Trophoblast cell (in vitro differentiated cells and primary cell): ENCODE data around the gene MXD4.

Source experiments
- DNase-seq, 2 donors: peaks; one replicate each; pipeline ENCODE4 v3.0.0-alpha.2; 2016
- H2AFZ ChIP-seq: 2 replicates; pipeline ENCODE4 v1.6.1; 2013; ENCODE audit warnings: low read length, moderate library complexity, mild to moderate bottlenecking; ENCODE audit not compliant: insufficient read depth, poor library complexity
- H2AK5ac ChIP-seq: 2 replicates; pipeline ENCODE4 v1.6.1; 2013; ENCODE audit warnings: mild to moderate bottlenecking, low read length
- H2BK120ac ChIP-seq: 2 replicates; pipeline ENCODE4 v1.6.1; 2013; ENCODE audit warnings: low read length, mild to moderate bottlenecking, moderate library complexity; ENCODE audit not compliant: insufficient read depth, poor library complexity
- H2BK12ac ChIP-seq: 2 replicates; pipeline ENCODE4 v1.6.1; 2013; ENCODE audit warnings: mild to moderate bottlenecking, low read length, moderate library complexity
- H2BK5ac ChIP-seq: 2 replicates; pipeline ENCODE4 v1.6.1; 2013; ENCODE audit warnings: low read length, low read depth, moderate library complexity, mild to moderate bottlenecking; ENCODE audit not compliant: poor library complexity
- H3K14ac ChIP-seq: 2 replicates; pipeline ENCODE4 v1.6.1; 2013; ENCODE audit warnings: mild to moderate bottlenecking, low read length
- H3K18ac ChIP-seq: 2 replicates; pipeline ENCODE4 v1.6.1; 2013; ENCODE audit warnings: mild to moderate bottlenecking, low read length
- H3K23ac ChIP-seq: 2 replicates; pipeline ENCODE4 v1.6.1; 2013; ENCODE audit warnings: low read length
- H3K27ac ChIP-seq: 2 replicates; pipeline ENCODE4 v1.5.1; 2013; ENCODE audit warnings: low read depth, mild to moderate bottlenecking, inconsistent platforms, low read length, moderate library complexity
- H3K27me3 ChIP-seq: 2 replicates; pipeline ENCODE4 v1.6.1; 2013; ENCODE audit warnings: inconsistent platforms, mild to moderate bottlenecking, low read length, moderate library complexity; ENCODE audit not compliant: insufficient read depth
- H3K36me3 ChIP-seq, 2 experiments: 1 replicate in 1 of 2; 2 replicates in 1 of 2; pipeline ENCODE4 v1.6.1; 2013; ENCODE audit warnings: low read length in 2 of 2, mild to moderate bottlenecking in 2 of 2, moderate library complexity in 1 of 2; ENCODE audit not compliant: insufficient read depth in 2 of 2, control insufficient read depth in 1 of 2
- H3K4ac ChIP-seq: 2 replicates; pipeline ENCODE4 v1.6.1; 2013; ENCODE audit warnings: low read depth, mild to moderate bottlenecking, low read length, moderate library complexity
- H3K4me1 ChIP-seq, 2 experiments: 1 replicate in 1 of 2; 2 replicates in 1 of 2; pipeline ENCODE4 v1.6.1; 2013; ENCODE audit warnings: low read length in 2 of 2, mild to moderate bottlenecking in 2 of 2, moderate library complexity in 1 of 2; ENCODE audit not compliant: insufficient read depth in 2 of 2, control insufficient read depth in 1 of 2
- H3K4me2 ChIP-seq: 2 replicates; pipeline ENCODE4 v1.6.1; 2013; ENCODE audit warnings: inconsistent platforms, mild to moderate bottlenecking, low read length, moderate library complexity
- H3K4me3 ChIP-seq: 2 replicates; pipeline ENCODE4 v1.5.1; 2013; ENCODE audit warnings: mild to moderate bottlenecking, low read depth, low read length, inconsistent platforms
- H3K79me1 ChIP-seq: one replicate; pipeline ENCODE4 v1.6.1; 2013; ENCODE audit warnings: low read length
- H3K79me2 ChIP-seq: 2 replicates; pipeline ENCODE4 v1.6.1; 2013; ENCODE audit warnings: low read length, mild to moderate bottlenecking; ENCODE audit not compliant: control insufficient read depth, insufficient read depth, poor library complexity
- H3K9ac ChIP-seq: 2 replicates; pipeline ENCODE4 v1.6.1; 2013; ENCODE audit warnings: mild to moderate bottlenecking, low read length
- H3K9me3 ChIP-seq: 2 replicates; pipeline ENCODE4 v1.6.1; 2013; ENCODE audit warnings: low read depth, mild to moderate bottlenecking, control low read depth, inconsistent platforms, low read length; ENCODE audit not compliant: insufficient read depth
- H4K12ac ChIP-seq: 2 replicates; pipeline ENCODE4 v1.6.1; 2013; ENCODE audit warnings: low read depth, mild to moderate bottlenecking, low read length, moderate library complexity
- H4K8ac ChIP-seq: 2 replicates; pipeline ENCODE4 v1.6.1; 2013; ENCODE audit warnings: low read depth, mild to moderate bottlenecking, low read length, moderate library complexity
- H4K91ac ChIP-seq: one replicate; pipeline ENCODE4 v1.6.1; 2013; ENCODE audit warnings: low read depth, mild to moderate bottlenecking, low read length, moderate library complexity
- WGBS: extraction: QIAGEN DNeasy Blood & Tissue Kit; methylation state at CpG from one replicate; pipeline ENCODE4 v1.1.7; 2013; ENCODE audit warnings: missing lambda C conversion rate; ENCODE audit not compliant: insufficient read length, insufficient coverage; ENCODE audit errors: extremely low coverage; 5-methylcytosine and 5-hydroxymethylcytosine counted together

Gene MXD4

DNA sequence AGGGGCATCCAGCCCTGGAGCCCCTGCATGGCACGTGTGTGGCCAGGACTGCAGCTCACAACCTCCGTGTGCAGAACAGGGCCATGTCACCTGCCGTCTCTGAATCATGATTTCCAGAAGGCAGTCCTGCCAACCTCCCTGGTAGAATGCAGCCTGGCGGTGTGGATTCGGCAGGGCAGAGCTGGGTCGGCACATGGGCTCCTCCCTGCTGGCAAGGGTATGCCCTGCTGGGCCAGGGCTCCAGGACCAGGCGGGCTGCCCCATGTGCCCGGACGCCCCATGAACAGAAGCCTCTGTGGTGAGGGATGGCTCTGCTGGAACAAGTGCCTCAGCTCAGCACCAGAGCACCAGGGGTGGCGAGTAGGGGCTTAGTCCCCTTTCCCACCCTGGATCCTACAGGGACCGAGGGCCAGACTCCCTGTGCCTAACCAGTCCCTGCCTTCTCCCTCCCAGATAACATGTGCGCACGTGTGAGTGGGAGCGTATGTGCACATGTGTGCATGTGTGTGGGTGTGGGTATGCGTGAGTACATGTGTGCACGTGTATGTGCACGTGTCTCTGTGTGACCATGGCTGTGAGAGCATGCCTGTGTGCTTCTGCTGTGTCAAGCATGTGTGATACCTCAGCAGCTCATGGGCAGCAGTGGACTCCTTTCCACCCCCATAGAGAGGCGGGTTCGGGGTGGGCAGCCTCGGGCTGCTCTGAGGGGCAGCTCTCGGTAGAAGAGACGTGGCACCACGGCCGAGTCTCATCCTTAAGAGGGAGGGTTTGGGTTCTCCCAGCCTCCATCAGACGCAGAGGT lies 10.3 kb upstream of the MXD4 start:
- no peaks in the 10 kb centered on the region for H3K27me3 ChIP-seq
- no peaks in the 10 kb centered on the region for H3K79me2 ChIP-seq
- no peak overlapping the region for H3K4ac ChIP-seq
- H3K9me3 ChIP-seq, result peaks cover 2% of the 10 kb centered on the region
- H3K14ac ChIP-seq, result no peak overlapping the region
- no peak overlapping the region for H4K91ac ChIP-seq
- no peak overlapping the region for H2AFZ ChIP-seq
- no peaks in the 10 kb centered on the region for H3K36me3 ChIP-seq
- H2AK5ac ChIP-seq, result no peak overlapping the region
- H3K79me1 ChIP-seq, result no peaks in the 10 kb centered on the region
- no peak overlapping the region for H3K4me2 ChIP-seq
- H3K18ac ChIP-seq, result no peak overlapping the region
- no peak overlapping the region for H2BK5ac ChIP-seq
- WGBS, result no CpG with 5 or more reads among the region's 25 CpGs
- no peak overlapping the region for H2BK12ac ChIP-seq
- H3K4me1 ChIP-seq, result no peaks in the 10 kb centered on the region
- H3K23ac ChIP-seq, result no peak overlapping the region
- no peak for DNase-seq
- H3K9ac ChIP-seq, result no peak overlapping the region
- no peak overlapping the region for H4K12ac ChIP-seq
- H3K4me3 ChIP-seq, result no peak overlapping the region
- no peak overlapping the region for H4K8ac ChIP-seq
- H2BK120ac ChIP-seq, result no peak overlapping the region
- no peak overlapping the region for H3K27ac ChIP-seq

DNA sequence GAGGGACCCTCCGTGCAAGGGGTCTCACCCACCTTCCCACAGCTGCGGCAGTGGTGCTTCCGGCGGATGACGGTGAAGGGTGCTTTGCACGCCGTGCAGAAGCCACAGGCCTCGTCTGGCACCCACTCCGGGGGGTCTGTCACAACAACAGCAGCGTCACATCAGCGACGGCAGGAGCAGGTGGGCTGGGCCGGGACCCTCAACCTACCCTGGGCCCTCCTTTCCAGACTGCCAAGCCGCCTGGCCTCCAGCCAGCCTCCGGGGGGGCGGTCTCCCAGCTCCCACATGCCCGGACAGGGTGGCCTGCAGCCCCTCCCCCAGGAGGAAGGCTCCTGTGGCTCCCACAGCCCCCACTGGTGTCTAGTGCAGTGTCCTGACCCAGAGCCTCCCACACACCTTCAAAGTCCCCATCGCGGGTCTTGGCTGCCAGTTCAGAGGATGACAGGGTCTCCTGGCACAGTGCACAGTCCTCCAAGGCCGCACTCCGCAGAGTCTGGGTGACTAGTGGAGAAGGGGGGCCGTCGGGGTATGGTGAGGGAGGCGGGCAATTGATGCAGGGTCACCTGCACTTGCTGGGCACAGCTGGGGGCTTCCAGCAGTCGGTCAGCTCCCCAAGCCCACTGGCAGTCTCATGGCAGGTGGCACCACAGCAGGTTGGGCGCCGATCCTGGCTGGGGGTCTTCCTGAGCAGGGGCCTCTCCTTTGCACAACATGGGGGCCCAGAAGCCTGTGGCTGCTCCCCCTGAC lies 9.5 kb upstream of the MXD4 start:
- no peak overlapping the region for H2BK120ac ChIP-seq
- H3K9ac ChIP-seq, result no peak overlapping the region
- H3K4ac ChIP-seq, result no peak overlapping the region
- no peak overlapping the region for H4K91ac ChIP-seq
- no peak overlapping the region for H2BK5ac ChIP-seq
- H3K79me1 ChIP-seq, result no peaks in the 10 kb centered on the region
- no peaks in the 10 kb centered on the region for H3K4me1 ChIP-seq
- H4K12ac ChIP-seq, result no peak overlapping the region
- no peak overlapping the region for H4K8ac ChIP-seq
- no peak overlapping the region for H3K23ac ChIP-seq
- no peak overlapping the region for H3K4me2 ChIP-seq
- no peak overlapping the region for H3K14ac ChIP-seq
- H3K27ac ChIP-seq, result no peak overlapping the region
- no peaks in the 10 kb centered on the region for H3K27me3 ChIP-seq
- WGBS, result no CpG with 5 or more reads among the region's 27 CpGs
- H3K9me3 ChIP-seq, result peaks cover 2% of the 10 kb centered on the region
- peak overlapping the region; percentile 19 for H3K4me3 ChIP-seq
- H3K18ac ChIP-seq, result no peak overlapping the region
- no peak for DNase-seq
- H3K36me3 ChIP-seq, result no peaks in the 10 kb centered on the region
- H2BK12ac ChIP-seq, result no peak overlapping the region
- no peaks in the 10 kb centered on the region for H3K79me2 ChIP-seq
- H2AK5ac ChIP-seq, result no peak overlapping the region
- H2AFZ ChIP-seq, result no peak overlapping the region

DNA sequence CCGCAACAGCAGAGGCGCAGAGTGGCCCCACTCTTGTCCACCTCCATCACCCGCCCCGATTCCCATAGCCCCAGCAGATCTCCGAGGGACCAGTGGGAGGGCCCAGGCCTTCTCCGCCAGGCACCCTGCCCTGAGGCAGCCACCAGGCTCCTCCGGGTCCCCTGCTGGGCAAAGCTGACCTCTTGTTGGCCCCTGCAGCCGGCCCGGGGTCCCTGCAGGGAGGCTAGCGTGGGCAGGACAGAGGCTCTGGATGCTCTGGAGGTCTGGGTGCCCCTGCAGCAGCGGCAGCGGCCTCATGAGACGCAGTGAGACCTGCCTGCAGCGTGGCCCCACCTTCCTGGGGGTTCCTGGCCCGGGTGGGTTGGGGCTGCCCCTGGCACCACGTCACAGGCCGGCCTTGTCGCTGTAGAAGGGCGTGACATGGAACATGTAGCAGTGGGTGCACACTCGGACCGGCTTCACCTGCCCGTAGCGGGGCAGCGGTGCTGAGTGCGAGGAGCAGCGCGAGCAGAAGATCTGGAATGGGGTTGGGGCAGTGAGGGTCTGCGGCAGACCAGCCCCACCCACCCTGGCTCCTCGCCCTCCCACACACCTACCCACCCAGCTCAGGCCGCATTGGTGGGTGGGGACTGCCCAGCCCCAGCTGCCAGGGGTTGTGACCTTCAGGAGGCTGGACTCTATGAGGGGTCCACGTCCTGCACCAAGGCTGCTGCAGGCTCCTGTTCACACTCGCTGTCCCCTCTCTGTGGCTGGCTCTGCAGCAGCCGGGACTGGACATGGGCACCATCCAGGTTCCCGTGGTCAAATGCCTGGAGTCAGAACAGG lies 8.6 kb upstream of the MXD4 start:
- Histone ChIP-seq H3K14ac (no peak overlapping the region), H3K9ac (no peak overlapping the region), H3K36me3 (no peaks in the 10 kb centered on the region), H2BK5ac (no peak overlapping the region), H3K4me1 (no peaks in the 10 kb centered on the region), H3K9me3 (no peaks in the 10 kb centered on the region), H3K79me2 (no peaks in the 10 kb centered on the region), H2AK5ac (no peak overlapping the region), H3K23ac (no peak overlapping the region), H3K27me3 (no peaks in the 10 kb centered on the region), H2BK120ac (no peak overlapping the region), H3K4me2 (no peak overlapping the region), H4K12ac (no peak overlapping the region), H3K4ac (no peak overlapping the region), H3K79me1 (no peaks in the 10 kb centered on the region), H3K4me3 (no peak overlapping the region), H3K18ac (no peak overlapping the region), H4K8ac (no peak overlapping the region), H4K91ac (no peak overlapping the region), H3K27ac (no peak overlapping the region), H2BK12ac (no peak overlapping the region), H2AFZ (no peak overlapping the region)
- WGBS, result no CpG with 5 or more reads among the region's 34 CpGs
- DNase-seq, result no peak

DNA sequence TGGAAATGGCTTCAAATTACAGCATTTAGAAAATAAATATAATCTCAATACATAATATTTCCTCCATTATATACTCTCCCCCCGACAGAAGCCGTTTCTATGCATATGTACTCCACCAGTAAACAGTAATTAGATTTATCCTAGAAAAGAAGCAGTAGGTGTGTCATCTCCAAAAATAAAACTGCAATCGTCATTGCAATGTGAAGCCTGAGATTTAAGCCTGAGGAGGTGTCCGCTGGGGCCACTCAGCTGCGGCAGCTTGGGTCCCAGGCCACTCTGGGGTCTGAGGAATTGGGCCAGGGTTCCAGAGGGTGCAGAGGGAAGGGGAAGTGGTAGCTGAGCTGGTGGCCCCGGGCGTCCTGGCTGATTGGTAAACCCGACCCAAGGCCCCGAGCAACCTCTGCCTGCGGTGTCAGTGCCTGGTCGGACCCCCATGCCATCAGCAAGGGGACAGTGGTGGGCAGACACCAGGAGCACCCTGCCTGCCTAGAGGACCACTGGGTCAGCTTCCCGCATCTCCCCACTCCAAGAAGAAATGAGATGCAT lies 7.8 kb upstream of the MXD4 start:
- Histone ChIP-seq H3K23ac (no peak overlapping the region), H3K27ac (no peak overlapping the region), H3K4ac (no peak overlapping the region), H3K36me3 (no peaks in the 10 kb centered on the region), H4K91ac (no peak overlapping the region), H3K79me2 (no peaks in the 10 kb centered on the region), H2BK120ac (no peak overlapping the region), H3K9me3 (no peaks in the 10 kb centered on the region), H3K4me2 (no peak overlapping the region), H4K12ac (no peak overlapping the region), H4K8ac (no peak overlapping the region), H2BK5ac (no peak overlapping the region), H3K9ac (no peak overlapping the region), H2AK5ac (no peak overlapping the region), H3K18ac (no peak overlapping the region), H2AFZ (no peak overlapping the region), H2BK12ac (no peak overlapping the region), H3K14ac (no peak overlapping the region), H3K4me3 (no peak overlapping the region), H3K27me3 (no peaks in the 10 kb centered on the region), H3K4me1 (no peaks in the 10 kb centered on the region), H3K79me1 (no peaks in the 10 kb centered on the region)
- DNase-seq, result no peak
- 100% methylated on average over 2 of the region's 12 CpGs for WGBS
